Measurements from ENCODE around the gene CNTNAP1. TPM values are rescaled to one million over a fixed set of nuclear protein-coding genes. Genes with fewer than 3 reads are reported as not detected.

Gene CNTNAP1
- total RNA-seq (2013; cell fraction: nucleolus; rRNA removed), result 57.8 and 68.0 TPM in 2 replicates
- total RNA-seq (2014; rRNA removed) (11.1 and 12.9 TPM in 2 replicates), total RNA-seq (2014; rRNA removed; fragmentation: Illumina TruSeq; extraction: Trizol) (7.4 and 8.0 TPM in 2 replicates), total RNA-seq (2021) (26.0 and 29.9 TPM in 2 replicates), polyA plus RNA-seq (2011; rRNA removed) (10.2 and 19.6 TPM in 2 replicates), polyA plus RNA-seq (2014; fragmentation: Illumina TruSeq; extraction: Trizol) (10.6 and 14.1 TPM in 2 replicates), polyA plus RNA-seq (2014; fragmentation: Nextera tagmentation; extraction: Ambion mirVana) (1 to 10 TPM in 1 of 2 experiments, under 1 TPM in 1; 0.95 to 1.9 TPM), polyA plus RNA-seq (2014; rRNA removed) (22.0 and 26.6 TPM in 2 replicates), polyA plus RNA-seq (2016; fragmentation: Nextera tagmentation; extraction: Ambion mirVana) (1 to 10 TPM; 2.5 to 2.7 TPM), polyA minus RNA-seq (2011; rRNA and poly(A)+ RNA removed) (12.7 and 16.8 TPM in 2 replicates), Bru-seq, nascent RNA (percentile 60 among the genes with signal in this experiment), BruChase-seq, experiment 1, labeled RNA remaining after a 6-hour chase (percentile 67 among the genes with signal in this experiment), BruChase-seq, experiment 2, labeled RNA remaining after a 2-hour chase (percentile 61 among the genes with signal in this experiment)
- 10.6 TPM for polyA plus RNA-seq (2011; ENCODE audit: low read depth)
- polyA plus RNA-seq (2011; cell fraction: cytosol; rRNA removed), result 26.2 and 27.3 TPM in 2 replicates
- 194 and 207 TPM in 2 replicates for polyA plus RNA-seq (2011; cell fraction: nucleus; rRNA removed)
- 22.3 and 24.4 TPM in 2 replicates for polyA plus RNA-seq (2012)
- 11.6 and 12.4 TPM in 2 replicates for polyA minus RNA-seq (2011; cell fraction: cytosol; rRNA and poly(A)+ RNA removed)
- polyA minus RNA-seq (2011; cell fraction: nucleus; rRNA and poly(A)+ RNA removed), result 20.2 and 29.2 TPM in 2 replicates
- long read RNA-seq, experiment 1, result 0 reads
- long read RNA-seq, experiment 2, partial matches to known transcripts, result 0 of 1 reads
- long read RNA-seq, experiment 2, other reads (novel, unspliced or antisense), result 1 of 1 reads

- RAD21 ChIA-PET (ENCODE audit: unreplicated experiment), result interaction anchor here (1.2 to 2.4 kb wide), 7 partner anchors 8 to 134 kb away, joined by 4 to 32 read pairs (median 10); partner anchors contain the start of genes PSMC3IP and RAMP2
- H3K4me2 ChIP-seq (ENCODE audit: control insufficient read depth, insufficient read depth), result peak within 1 kb of the TSS; percentile 93
- DNase-seq (ENCODE audit: low read depth, low spot score), result no peak
- H3K9me3 ChIP-seq (replicated peaks; ENCODE audit: control insufficient read depth, insufficient read depth, low read length), result no peaks in the 10 kb centered on the region; the same call in 2 of the 3 replicates
- SMC1A ChIA-PET (ENCODE audit: uncharacterized antibody, unreplicated experiment), result interaction anchor here (1.3 to 1.8 kb wide), 5 partner anchors 22 to 106 kb away, joined by 3 to 14 read pairs (median 6); partner anchors contain the start of gene RETREG3
- WGBS (ENCODE audit: insufficient coverage, insufficient replicate concordance, low lambda C conversion rate, missing lambda C conversion rate), result 3% methylated on average over 19 of the region's 22 CpGs
- peak; percentile 86 for FAIRE-seq
- H3K36me3 ChIP-seq (ENCODE audit: control insufficient read depth in 2 of 2, insufficient read depth in 2 of 2, low read length in 1 of 2), result peaks cover 3 to 8% of the 10 kb centered on the region in 2 experiments; a peak in 3 of 4 replicates
- peak within 1 kb of the TSS; percentile 92 for H3K4me3 ChIP-seq
- POLR2A ChIA-PET, result interaction anchor here (1.3 to 2.0 kb wide), 6 partner anchors 22 to 104 kb away, joined by 4 to 12 read pairs (median 6); no protein-coding TSS in a partner anchor
- peaks cover 19% of the 10 kb centered on the region for H3K4me1 ChIP-seq (ENCODE audit: control insufficient read depth, insufficient read depth, low read length)
- H3K9ac ChIP-seq (ENCODE audit: control insufficient read depth, insufficient read depth, low read length), result peak within 1 kb of the TSS; percentile 84
- peak; percentile 41 for ATAC-seq
- no peaks in the 10 kb centered on the region for H4K20me1 ChIP-seq (ENCODE audit: control insufficient read depth, insufficient read depth)
- intact Hi-C loops (cut with micrococcal nuclease; ENCODE audit: unreplicated experiment), result loop anchor here (1.0 to 5.0 kb wide), 2 partner anchors 80 to 104 kb away; partner anchors contain the start of gene RAMP2
- peak within 1 kb of the TSS; percentile 83 for H3K27ac ChIP-seq (ENCODE audit: control insufficient read depth, insufficient read depth)
- BruUV-seq (replicated peaks), result TSS peak; percentile 72
- CTCF ChIA-PET, result interaction anchor here (1.9 to 3.3 kb wide), 4 partner anchors 23 to 104 kb away, joined by 7 to 32 read pairs (median 13); partner anchors contain the start of gene PSMC3IP
- H3K79me2 ChIP-seq (ENCODE audit: control insufficient read depth, insufficient read depth, low read length), result peaks cover 55% of the 10 kb centered on the region
- H3K27me3 ChIP-seq (replicated peaks in 1 of 2; ENCODE audit: control insufficient read depth in 2 of 2, insufficient read depth in 2 of 2, low read length in 1 of 2), result no peaks in the 10 kb centered on the region
- peak within 1 kb of the TSS; percentile 78 for H2AFZ ChIP-seq (ENCODE audit: control insufficient read depth, low read depth, low read length)
- in situ Hi-C loops (cut with MboI), result no loop called here
- TF ChIP-seq E2F4 (IDR thresholded peaks at IDR 0.05; ENCODE audit: low read depth, low read length) (no peak), HSF1 (IDR thresholded peaks at IDR 0.05; ENCODE audit: low read depth, low read length) (no peak), MXI1 (IDR thresholded peaks at IDR 0.05; ENCODE audit: low read depth, low read length) (no peak), FOS (IDR thresholded peaks at IDR 0.05; ENCODE audit: borderline replicate concordance, extremely low read depth, insufficient read length) (no peak), IRF4 (IDR thresholded peaks at IDR 0.05; ENCODE audit: low read depth, low read length) (no peak), HDGF (IDR thresholded peaks at IDR 0.05) (peak; percentile 94), RUNX3 (IDR thresholded peaks at IDR 0.05; ENCODE audit: low read length) (no peak), ZNF622 (IDR thresholded peaks at IDR 0.05) (no peak), SUZ12 (IDR thresholded peaks at IDR 0.05; ENCODE audit: unreplicated experiment) (no peak), BACH1 (IDR thresholded peaks at IDR 0.05; ENCODE audit: borderline replicate concordance) (no peak), MAX (IDR thresholded peaks at IDR 0.05; ENCODE audit: low read depth, low read length) (peak; percentile 52), MLLT1 (IDR thresholded peaks at IDR 0.05) (no peak; the same call in 1 of the 2 replicates), EP300 (IDR thresholded peaks at IDR 0.05; ENCODE audit: borderline replicate concordance in 1 of 2, control insufficient read depth in 1 of 2, low read depth in 2 of 2, low read length in 2 of 2) (no peak), EZH2 (IDR thresholded peaks at IDR 0.05; ENCODE audit: borderline replicate concordance, control insufficient read depth, low read depth, low read length) (no peak), POLR2A (IDR thresholded peaks at IDR 0.05; ENCODE audit: low read depth, low read length) (no peak)
Measured at GRCh38 chr17:42681976-42682721, at the start of gene CNTNAP1. CNTNAP1 (plus strand) TSS chr17:42682531; CDS start chr17:42682830, 299 bp downstream.

Data from GM12878 (cell line).